ENCODE data around the gene NR6A1.
A peak's percentile ranks its signal among the peaks of the same experiment; 100 is the strongest.

NR6A1 gene

DNA sequence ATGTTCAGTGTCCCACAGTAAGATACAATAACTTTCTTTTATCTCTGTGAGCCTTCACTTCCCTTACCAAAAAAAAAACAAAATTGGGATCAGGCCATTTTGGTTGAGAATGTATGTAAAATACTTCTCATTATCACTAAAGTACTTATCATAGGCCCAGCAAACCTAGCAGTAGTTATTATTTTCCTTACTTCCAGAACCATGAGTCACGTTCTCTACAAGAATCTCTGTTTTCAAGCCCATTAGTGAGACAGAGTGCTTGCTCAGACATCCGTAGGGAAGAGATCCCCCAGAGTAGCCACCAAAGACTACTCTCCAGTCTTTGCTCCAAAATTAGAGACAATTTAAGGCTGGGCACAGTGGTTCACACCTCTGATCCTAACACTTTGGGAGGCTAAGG, 160.0 kb downstream of the NR6A1 start:
- DNase-seq: no peak
- in situ Hi-C loops (cut with MboI; ENCODE audit: low pct_unique_long_range_greater_than_20kb, low sequenced_read_pairs): no loop called here

GRCh38 chr9:124606027-124606426, 165.1 kb downstream of the NR6A1 start:
- in situ Hi-C loops (cut with MboI; ENCODE audit: low pct_unique_long_range_greater_than_20kb, low sequenced_read_pairs): no loop called here
- DNase-seq: no peak

GRCh38 chr9:124605258-124605657, 165.9 kb downstream of the NR6A1 start:
- in situ Hi-C loops (cut with MboI; ENCODE audit: low pct_unique_long_range_greater_than_20kb, low sequenced_read_pairs): no loop called here

GRCh38 chr9:124602632-124603031, 168.5 kb downstream of the NR6A1 start:
- in situ Hi-C loops (cut with MboI; ENCODE audit: low pct_unique_long_range_greater_than_20kb, low sequenced_read_pairs): no loop called here
- no peak for DNase-seq

More at GRCh38 chr9:124605258-124605657, 165.9 kb downstream of the NR6A1 start:
- no peak for DNase-seq

DNA sequence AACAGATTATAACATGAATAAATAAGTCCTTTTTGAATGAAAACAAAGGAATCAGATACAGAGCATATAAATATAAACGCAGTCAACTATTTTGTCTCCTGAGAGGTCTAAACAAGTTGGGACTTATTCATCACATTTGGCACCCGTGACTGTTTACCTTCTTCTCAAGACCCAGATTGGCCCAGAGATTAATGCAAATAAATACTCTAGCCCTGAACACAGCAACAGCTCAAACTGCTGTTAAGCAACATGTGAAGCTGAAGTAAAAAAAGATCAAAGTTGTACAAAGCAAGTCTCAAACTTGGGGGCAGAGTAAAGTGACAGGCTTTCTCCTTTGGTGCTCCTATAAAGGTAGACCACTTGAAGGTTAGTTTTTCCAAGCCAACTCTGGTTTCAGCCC, 168.9 kb downstream of the NR6A1 start:
- no peak for DNase-seq
- in situ Hi-C loops (cut with MboI; ENCODE audit: low pct_unique_long_range_greater_than_20kb, low sequenced_read_pairs): no loop called here

- no peak for DNase-seq
- in situ Hi-C loops (cut with MboI; ENCODE audit: low pct_unique_long_range_greater_than_20kb, low sequenced_read_pairs): no loop called here
Observed at GRCh38 chr9:124600407-124600806, 170.7 kb downstream of the NR6A1 start.

DNA sequence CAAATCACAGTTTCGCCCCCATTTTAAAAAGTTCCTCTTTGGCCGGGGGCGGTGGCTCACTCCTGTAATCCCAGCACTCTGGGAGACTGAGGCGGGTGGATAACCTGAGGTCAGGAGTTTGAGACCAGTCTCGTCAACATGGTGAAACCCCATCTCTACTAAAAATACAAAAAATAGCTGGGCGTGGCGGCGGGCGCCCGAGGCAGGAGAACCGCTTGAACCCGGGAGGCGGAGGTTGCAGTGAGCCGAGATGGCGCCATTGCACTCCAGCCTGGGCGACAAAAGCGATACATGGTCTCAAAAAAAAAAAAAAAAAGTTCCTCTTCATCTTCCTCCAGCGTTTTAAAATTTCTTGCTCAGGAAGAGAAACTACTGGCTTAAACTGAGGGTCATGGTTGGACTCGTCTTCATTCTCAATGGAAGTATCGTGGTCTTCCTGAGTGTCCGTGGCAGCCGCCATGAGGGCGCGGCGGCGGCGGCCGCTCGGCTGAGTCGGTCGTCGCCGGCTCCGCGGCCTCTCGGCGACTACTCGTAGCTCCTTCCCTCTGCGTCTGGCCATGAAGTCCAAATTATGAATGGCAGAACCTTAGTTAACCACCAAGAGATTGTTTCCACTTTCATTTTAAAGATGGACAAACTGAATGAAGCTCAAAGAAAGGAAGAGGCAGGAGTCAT, 171.9 kb downstream of the NR6A1 start:
- in situ Hi-C loops (cut with MboI; ENCODE audit: low pct_unique_long_range_greater_than_20kb, low sequenced_read_pairs): no loop called here
- DNase-seq: no peak

GRCh38 chr9:124598048-124598447, 173.1 kb downstream of the NR6A1 start:
- in situ Hi-C loops (cut with MboI; ENCODE audit: low pct_unique_long_range_greater_than_20kb, low sequenced_read_pairs): no loop called here
- peak; percentile 15 for DNase-seq

GRCh38 chr9:124596172-124596839, 174.8 kb downstream of the NR6A1 start:
- in situ Hi-C loops (cut with MboI; ENCODE audit: low pct_unique_long_range_greater_than_20kb, low sequenced_read_pairs): no loop called here

DNA sequence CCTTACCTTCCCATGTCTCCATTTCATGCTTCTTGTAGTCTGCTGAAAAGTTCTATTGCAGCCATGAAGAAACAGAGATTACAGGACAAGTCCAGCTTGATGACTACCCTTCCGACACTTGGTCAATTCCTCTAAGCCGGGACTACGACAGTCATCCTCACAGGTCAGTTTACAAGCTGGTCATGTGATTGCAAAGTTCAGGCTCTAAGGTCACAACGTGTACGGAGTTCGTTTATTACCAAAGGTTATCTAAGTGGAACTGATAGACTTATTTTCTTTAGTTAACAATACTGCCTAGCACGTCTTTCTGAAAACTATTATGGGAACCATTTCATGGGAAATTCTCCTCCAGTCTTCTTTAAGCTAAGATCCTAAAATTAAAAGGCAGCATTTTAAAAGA, 175.4 kb downstream of the NR6A1 start:
- DNase-seq: no peak
- in situ Hi-C loops (cut with MboI; ENCODE audit: low pct_unique_long_range_greater_than_20kb, low sequenced_read_pairs): no loop called here

More at GRCh38 chr9:124596172-124596839, 174.8 kb downstream of the NR6A1 start:
- DNase-seq: no peak

- DNase-seq: no peak
- in situ Hi-C loops (cut with MboI; ENCODE audit: low pct_unique_long_range_greater_than_20kb, low sequenced_read_pairs): no loop called here
Observed at GRCh38 chr9:124594673-124595072, 176.4 kb downstream of the NR6A1 start.

DNA sequence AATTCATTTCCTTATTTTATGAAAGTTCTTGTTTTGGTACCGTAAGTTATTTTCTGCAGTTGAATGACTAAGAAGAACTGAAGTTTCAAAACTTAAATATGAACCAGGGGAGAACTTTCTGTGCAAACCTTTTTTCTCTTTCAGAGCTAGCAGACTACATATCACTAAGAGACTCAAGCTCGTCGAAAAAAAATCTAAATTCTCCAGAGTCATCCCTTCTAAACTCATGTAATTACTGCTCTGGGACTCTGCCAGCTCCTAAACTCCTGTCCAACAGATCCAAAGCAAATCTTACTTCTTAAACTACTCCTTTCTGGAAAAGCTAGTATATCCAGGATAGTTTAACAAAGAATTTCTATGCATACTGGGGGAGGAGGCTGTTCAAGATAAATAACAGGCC, 176.9 kb downstream of the NR6A1 start:
- in situ Hi-C loops (cut with MboI; ENCODE audit: low pct_unique_long_range_greater_than_20kb, low sequenced_read_pairs): no loop called here
- DNase-seq: no peak

DNA sequence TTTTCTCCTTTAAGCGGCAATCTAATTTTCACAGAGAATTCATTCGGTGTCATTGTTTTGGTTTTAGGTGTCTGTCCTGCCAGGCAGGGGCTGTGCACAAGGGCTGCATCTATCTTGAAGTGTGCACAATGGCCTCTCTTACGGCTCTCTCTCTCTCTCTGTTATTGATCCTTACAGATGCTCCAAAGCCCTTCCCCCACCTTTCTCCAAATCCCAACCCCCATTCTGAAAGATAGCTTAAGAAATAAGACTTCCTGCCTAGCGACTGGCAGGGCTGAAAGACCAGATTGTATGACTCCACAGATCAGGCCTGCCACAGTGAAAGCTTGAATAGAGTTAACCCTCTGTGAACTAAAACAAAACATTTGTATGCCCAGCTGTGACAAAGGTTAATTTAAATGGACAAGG, 177.5 kb downstream of the NR6A1 start:
- in situ Hi-C loops (cut with MboI; ENCODE audit: low pct_unique_long_range_greater_than_20kb, low sequenced_read_pairs): no loop called here
- peak; percentile 10 for DNase-seq

DNA sequence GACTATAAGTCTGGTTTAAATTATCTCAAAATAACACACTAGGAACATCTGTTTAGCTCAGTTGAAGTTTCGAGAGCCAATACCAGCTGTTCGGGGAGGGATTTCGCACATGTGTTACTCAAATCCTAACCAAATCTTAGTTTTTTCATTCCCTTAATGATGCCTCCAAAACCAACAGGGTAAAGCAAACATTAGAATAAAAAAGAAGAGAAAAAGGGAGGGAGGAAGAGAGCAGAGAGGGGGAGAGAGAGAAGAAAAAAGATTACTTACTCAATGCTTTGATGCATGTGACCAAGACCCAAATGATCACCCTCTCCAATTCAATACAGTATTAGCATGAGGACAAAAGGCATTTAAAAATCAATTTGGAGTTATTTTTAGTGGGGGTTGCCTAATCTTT, 177.9 kb downstream of the NR6A1 start:
- in situ Hi-C loops (cut with MboI; ENCODE audit: low pct_unique_long_range_greater_than_20kb, low sequenced_read_pairs): no loop called here
- DNase-seq: no peak

GRCh38 chr9:124590889-124591641, 180.0 kb downstream of the NR6A1 start:
- in situ Hi-C loops (cut with MboI; ENCODE audit: low pct_unique_long_range_greater_than_20kb, low sequenced_read_pairs): no loop called here
- no peak for DNase-seq

DNA sequence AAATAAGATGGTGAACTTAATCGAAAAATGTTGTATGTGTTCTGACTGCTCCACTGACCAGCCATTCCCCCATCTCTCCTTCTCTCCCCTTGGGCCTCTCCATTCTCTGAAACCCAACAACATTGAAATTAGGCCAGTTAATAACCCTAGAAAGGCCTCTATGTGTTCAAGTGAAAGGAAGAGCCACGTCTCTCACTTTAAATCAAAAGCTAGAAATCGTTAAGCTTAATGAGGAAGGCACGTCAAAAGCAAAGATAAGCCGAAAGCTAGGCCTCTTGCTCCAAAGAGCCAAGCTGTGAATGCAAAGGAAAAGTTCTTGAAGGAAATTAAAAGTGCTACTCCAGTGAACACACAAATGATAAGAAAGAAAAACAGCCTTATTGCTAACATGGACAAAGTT, 186.5 kb downstream of the NR6A1 start:
- DNase-seq: no peak
- in situ Hi-C loops (cut with MboI; ENCODE audit: low pct_unique_long_range_greater_than_20kb, low sequenced_read_pairs): no loop called here

- in situ Hi-C loops (cut with MboI; ENCODE audit: low pct_unique_long_range_greater_than_20kb, low sequenced_read_pairs): no loop called here
- DNase-seq: no peak
Observed at GRCh38 chr9:124583134-124583533, 188.0 kb downstream of the NR6A1 start.

DNA sequence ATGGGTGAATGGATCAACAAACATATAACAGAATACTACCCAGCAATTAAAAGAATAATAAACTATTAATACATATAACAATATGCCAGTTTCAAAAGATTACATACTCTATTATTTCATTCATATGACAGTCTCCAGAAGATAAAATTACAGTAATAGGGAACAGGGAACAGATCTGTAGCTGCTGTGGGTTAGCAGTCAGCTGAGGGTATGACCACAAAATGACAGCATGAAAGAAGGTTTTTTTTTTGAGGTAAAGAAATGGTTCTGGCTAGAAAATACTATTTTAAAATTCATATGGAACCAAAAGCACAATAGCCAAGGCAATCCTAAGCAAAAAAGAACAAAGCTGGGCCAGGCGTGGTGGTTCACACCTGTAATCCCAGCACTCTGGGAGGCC, 190.9 kb downstream of the NR6A1 start:
- no peak for DNase-seq
- in situ Hi-C loops (cut with MboI; ENCODE audit: low pct_unique_long_range_greater_than_20kb, low sequenced_read_pairs): no loop called here

- DNase-seq: no peak
- in situ Hi-C loops (cut with MboI; ENCODE audit: low pct_unique_long_range_greater_than_20kb, low sequenced_read_pairs): no loop called here
Observed at GRCh38 chr9:124576751-124577150, 194.4 kb downstream of the NR6A1 start.

All from KBM-7 (cell line).